Esophagus squamous epithelium (tissue), 4 donors: ENCODE data around the gene HSPA13.

ENCODE experiments used
- CTCF ChIP-seq, 6 experiments: fragments of 450-650 bp in 4 of 6; fragments of 200-600 bp in 2 of 6; sonication (generic) in 2 of 6; IDR thresholded peaks; one replicate each; pipeline ENCODE4 v1.5.1; 2016 to 2019; ENCODE audit warnings: antibody characterized with exemption in 6 of 6, mild to moderate bottlenecking in 4 of 6, moderate library complexity in 4 of 6
- POLR2A ChIP-seq, 4 donors: fragments of 450-650 bp; IDR thresholded peaks; one replicate each; pipeline ENCODE4 v1.6.1; 2017; ENCODE audit warnings: antibody characterized with exemption in 4 of 4, mild to moderate bottlenecking in 4 of 4, moderate library complexity in 3 of 4

GRCh38 chr21:14356746-14357145 is 26.2 kb downstream of the HSPA13 start:
- no peak for TF ChIP-seq CTCF (IDR thresholded peaks at IDR 0.05)
- no peak for TF ChIP-seq POLR2A (IDR thresholded peaks at IDR 0.05)
